Measurements from ENCODE around the gene PPP5C.
"Not testable (repeated sequence)": the region's sequence is repeated elsewhere in the genome, so short reads cannot be mapped to it uniquely, and the experiment has no call there.

The PPP5C gene

DNA sequence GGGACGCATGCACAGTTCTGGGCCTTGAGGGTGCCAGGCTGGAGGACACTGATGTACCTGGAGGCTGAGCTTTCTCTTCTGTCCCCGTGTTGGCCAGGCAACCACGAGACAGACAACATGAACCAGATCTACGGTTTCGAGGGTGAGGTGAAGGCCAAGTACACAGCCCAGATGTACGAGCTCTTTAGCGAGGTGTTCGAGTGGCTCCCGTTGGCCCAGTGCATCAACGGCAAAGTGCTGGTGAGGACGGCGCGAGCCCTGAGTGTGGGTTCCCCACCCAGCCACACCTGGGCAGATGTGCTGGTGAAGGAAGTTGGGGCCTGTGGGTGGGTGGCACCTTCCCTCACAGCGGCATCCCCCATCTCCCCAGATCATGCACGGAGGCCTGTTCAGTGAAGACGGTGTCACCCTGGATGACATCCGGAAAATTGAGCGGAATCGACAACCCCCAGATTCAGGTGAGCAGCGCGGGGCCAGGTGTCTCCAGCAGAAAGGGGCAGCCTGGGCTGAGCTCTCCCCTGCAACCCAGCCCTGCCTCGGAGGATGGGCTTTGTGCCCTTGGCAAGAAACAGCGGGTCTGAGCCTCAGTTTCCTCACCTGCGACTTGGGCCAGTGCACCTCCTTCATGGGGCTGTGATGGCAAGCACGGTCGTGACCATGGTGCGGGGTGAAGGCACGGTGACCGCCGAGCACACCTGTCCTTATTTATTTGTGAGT lies 40.3 kb downstream of the PPP5C start:
- DNase-seq (ENCODE audit: low spot score): no peak

DNA sequence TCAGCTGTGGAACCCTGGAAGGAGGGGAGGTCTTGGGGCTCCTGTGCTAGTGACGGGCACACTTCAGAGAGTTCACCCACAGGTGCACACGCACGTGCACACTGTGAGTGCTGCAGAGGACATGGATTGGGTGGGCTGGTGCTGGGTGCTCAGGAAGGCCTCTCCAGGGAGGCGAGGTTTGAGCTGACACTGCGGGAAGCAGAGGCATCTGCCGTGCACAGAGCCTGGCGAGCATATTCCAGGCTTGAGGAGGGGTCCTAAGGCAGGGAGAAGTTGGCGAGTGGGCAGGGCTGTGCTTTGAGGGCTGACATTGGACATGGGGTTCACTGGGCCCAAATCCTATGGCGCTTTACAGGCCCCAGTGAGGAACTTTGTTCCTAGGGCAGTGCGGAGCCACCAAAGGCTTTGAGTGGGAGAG lies 40.8 kb downstream of the PPP5C start:
- DNase-seq (ENCODE audit: low spot score): no peak

DNA sequence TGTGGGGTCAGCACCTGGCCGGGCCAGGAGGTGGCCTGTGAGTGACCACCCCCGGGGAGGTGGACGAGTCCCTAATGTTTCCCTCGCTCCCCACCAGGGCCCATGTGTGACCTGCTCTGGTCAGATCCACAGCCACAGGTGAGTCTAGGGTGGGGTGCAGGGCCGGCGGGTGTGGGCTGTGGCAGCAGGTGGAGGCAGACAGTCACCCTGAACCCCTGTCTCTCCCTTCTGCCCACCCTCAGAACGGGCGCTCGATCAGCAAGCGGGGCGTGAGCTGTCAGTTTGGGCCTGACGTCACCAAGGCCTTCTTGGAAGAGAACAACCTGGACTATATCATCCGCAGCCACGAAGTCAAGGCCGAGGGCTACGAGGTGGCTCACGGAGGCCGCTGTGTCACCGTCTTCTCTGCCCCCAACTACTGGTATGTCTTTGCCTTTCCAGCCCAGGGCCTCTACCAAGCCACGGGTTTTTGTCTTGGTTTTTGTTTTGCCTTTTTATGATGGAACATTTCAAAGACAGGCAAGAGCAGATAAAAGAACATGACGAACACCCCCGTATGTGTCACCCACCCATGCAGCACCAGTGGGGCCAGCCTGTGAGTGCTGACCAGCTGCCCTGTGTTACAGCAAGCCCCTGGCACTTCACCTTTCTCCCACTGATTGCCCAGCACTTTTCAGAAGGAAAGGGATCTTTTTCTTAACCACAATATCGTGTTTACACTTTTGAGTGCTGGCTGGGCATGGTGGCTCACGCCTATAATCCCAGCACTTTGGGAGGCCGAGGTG lies 41.6 kb downstream of the PPP5C start:
- no peak for DNase-seq (ENCODE audit: low spot score)

DNA sequence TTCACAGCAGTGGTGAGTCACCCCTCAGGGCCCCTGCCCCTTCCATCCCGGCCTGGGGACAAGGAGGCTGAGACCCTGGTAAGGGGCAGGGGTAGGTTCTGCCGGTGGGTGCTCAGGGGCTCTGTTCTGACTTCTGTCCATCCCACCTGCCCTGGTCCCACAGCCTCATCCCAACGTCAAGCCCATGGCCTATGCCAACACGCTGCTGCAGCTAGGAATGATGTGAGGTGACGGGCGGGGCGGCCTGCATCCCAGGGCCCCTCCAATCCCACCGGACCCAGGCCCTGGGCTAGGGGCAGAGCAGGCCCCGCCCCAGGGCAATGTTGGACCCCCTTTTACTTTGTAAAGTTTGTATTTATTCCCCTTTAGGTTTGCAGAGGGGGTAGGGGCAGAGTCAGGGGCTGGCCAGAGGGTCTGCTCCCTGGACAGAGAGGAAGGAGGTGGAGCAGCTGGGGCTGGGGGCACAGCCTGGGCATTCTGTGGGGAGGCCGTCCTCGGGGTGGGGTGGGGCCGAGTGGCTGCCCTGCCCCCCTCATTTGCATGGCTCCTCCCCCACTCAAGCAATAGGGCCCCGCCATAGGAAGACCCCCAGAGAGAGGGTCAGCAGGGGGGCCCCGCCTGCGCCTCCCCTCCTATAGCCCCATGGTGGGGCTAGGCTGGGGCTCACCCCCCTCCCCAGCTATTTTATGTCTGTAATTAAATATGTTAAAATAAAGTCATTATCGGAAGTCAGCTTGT lies 43.4 kb downstream of the PPP5C start:
- DNase-seq (ENCODE audit: low spot score): no peak

- DNase-seq (ENCODE audit: low spot score): no peak
Observed at GRCh38 chr19:46390866-46391265, 44.0 kb downstream of the PPP5C start.

GRCh38 chr19:46391296-46392251 lies 44.7 kb downstream of the PPP5C start:
- no peak for DNase-seq (ENCODE audit: low spot score)

- peak; percentile 51 for DNase-seq (ENCODE audit: low spot score)
Observed at GRCh38 chr19:46392252-46392801, 45.4 kb downstream of the PPP5C start.

DNA sequence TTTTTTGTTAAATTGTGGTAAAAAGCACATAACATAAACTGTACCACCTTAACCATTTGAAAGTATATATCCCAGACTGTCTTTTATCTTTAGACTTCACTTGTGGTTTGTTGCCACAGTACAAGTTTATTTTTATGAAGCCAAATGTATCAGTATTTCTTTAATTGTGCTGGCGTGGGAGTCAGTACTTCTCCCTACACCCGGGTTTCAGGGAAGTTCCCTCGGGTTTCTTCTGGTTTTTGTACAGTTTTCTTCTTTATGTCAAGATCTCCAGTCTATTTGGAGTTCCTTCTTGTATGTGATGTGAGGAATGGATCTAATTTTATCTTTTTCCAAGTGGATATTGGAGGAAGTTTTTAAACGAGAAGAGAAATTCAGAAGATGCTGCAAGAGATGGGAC lies 46.0 kb downstream of the PPP5C start:
- DNase-seq (ENCODE audit: low spot score): no peak

DNA sequence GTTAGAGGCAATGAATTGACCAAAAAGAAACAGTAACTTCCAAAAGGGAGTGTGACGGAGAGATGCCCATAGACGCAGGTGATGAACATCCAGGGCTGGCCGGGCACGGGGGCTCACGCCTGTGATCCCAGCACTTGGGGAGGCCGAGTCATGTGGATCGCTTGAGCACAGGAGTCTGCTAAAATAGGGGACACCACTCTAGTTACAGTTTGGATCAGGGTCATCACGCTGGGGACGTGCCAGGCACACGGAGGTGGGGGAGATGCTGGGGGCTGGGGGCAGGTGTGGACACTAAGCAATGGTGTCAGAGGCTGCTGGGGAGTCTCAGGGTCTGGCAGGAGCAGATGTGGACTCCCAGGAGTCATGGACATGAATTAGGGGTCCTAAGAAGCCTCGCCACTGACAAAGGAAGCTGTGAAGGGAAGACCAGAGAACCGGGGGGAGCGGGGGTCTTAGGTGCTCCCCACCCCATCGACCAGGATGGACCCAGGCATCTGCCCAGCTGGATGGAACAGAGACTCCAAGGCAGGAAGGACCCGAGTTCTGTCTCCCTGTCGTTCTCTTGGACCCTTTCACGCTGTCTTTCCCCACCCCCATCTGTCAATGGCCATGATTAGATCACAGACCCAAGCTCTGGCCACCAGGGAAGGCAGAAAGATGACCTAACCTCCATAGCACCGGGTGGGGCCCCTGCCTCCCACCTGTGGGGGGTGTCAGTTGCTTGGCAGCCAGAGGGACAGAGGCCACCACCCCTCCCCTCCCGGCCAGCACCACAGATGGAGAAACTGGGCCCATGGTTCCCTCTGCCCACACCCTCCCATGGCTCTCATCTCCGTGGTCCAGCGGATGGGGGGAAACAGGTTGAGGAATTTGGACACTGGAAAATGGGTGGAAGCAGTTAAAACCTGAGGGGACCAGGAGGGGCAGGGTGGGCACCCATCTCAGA lies 46.8 kb downstream of the PPP5C start:
- DNase-seq (ENCODE audit: low spot score): no peak

DNA sequence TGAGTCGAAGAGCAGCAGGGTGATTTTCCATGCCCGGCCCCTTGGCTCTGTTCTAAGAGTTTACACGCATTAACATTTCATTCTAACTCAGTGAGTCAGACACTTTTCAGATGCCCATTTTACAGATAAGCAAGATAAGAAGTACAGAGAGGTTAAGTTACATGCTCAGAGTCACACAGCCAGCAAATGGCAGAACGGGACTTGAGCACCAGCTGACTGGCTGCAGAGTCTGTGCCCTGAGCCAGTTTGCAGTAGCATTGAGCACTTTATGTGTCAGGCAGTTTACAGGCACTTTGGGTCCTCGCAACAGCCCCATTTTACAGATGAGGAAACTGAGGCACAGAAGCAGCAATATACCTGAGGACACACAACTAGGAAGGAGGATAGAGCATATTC lies 47.5 kb downstream of the PPP5C start:
- no peak for DNase-seq (ENCODE audit: low spot score)

GRCh38 chr19:46397801-46398479 lies 51.1 kb downstream of the PPP5C start:
- not testable (repeated sequence) for DNase-seq (ENCODE audit: low spot score)

DNA sequence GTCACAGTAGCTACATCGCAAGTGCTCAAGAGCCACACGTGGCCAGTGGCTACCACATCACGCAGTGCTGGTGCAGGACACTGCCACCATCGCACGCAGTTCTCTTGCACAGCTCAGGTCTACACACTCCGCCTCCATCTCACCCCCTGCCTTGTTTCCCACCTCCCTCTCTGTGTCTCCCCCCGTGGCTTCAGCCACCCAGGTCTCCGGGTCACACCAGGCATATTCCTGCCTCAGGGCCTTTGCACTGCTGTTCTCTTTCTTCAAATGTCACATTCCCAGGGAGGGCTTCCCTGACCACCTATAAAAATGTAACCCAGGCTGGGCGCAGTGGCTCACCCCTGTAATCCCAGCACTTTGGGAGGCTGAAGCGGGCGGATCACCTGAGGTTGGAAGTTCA lies 55.8 kb downstream of the PPP5C start:
- no peak for DNase-seq (ENCODE audit: low spot score)

DNA sequence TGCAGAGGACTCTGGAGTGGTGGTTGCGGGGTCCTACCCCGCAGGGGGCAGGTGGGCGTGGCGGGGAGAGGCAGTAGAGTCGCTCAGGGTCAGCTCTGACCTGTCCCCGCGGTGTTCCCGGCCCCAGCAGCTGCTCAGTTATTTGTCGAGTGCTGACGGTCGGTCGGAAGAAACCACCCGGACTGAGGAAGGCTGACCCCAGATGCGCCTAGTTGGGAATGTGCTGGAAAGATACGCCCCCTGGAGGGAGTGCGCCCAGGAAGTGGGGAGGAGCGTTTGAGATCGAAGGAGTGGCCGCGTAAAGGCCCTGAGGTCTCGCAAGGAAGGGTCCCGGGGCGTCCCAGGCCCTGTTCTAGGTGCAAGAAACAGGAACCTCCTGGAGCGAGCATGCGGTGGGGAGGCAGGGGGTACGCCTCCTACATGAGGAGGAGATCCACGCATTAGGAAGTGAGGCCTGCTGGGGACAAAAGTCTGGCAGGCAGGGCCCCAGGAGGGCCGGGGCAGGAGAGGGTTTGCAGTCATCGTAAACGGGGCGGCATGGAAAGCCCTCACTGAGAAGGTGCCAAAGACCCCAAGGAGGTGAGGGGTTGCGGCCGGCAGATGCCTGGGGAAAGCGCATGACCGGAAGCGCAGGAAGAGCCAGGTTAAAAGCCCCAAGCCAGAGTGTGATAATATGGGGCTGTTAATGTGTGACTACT lies 57.3 kb downstream of the PPP5C start:
- DNase-seq (ENCODE audit: low spot score): peak; percentile 70

DNA sequence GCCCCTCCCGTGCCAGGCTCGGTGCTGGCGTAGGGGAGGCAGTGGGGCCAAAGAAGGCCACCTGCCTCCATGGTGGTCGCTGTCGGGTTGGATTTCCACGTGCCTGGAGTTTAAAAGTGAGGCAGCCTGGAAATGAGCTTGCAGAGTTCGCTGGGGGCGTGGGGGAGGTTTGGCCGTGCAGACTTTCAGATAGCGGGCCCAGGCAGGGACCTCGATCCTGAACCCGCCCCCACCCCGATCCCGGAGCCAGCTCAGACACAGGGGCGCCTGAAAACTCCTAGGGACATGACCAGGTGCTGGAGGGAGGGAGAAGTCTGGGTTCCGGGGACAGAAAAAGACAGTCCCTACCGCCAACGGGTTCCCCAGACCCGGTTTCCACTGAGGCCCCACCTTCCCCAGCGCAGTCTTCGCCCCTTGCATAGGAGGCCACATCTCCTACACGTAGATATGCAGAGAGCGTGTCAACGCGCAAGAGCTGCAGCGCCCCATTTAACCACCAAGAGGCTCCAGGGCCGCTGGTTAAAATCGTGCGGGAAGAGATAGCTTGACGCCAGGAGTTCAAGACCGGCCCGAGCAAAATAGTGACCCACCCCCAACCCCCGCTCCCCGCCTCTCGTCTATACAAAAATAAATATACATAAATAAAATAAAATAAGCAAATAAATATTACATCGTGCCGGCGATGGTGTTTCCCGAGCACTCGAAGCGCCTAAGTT lies 58.0 kb downstream of the PPP5C start:
- no peak for DNase-seq (ENCODE audit: low spot score)

GRCh38 chr19:46406976-46407375 lies 60.1 kb downstream of the PPP5C start:
- DNase-seq (ENCODE audit: low spot score): no peak

GRCh38 chr19:46407856-46408663 lies 61.2 kb downstream of the PPP5C start:
- no peak for DNase-seq (ENCODE audit: low spot score)

DNA sequence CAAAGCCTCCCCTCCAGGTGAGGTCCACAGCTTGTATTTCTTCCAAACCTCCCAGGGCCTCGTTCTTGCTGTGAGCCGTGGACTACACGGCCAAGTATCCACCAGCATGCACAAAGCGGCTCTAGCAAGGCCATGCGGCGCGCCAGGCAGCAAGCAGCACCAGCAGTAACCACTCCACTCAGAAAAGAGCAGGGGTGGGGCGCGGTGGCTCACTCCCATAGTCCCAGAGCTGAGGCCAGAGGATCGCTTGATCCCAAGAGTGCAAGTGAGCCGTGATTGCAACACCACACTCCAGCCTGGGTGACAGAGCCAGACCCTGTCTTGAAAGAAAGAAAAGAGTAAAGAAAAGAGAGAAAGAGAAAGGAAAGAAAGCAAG lies 61.8 kb downstream of the PPP5C start:
- DNase-seq (ENCODE audit: low spot score): no peak

- DNase-seq (ENCODE audit: low spot score): no peak
Observed at GRCh38 chr19:46409191-46409590, 62.3 kb downstream of the PPP5C start.
